Upper lobe of left lung (tissue), 6 donors: Measurements from ENCODE around the gene NFAT5. TPM values are rescaled to one million over a fixed set of nuclear protein-coding genes. Genes with fewer than 3 reads are reported as not detected.

ENCODE experiments used
- ATAC-seq, 2 donors: fragments of 200-7000 bp; cut with Tn5 transposase; one replicate each; pipeline ENCODE4 v1.9.1; 2022; ENCODE audit warnings: mild to moderate bottlenecking in 2 of 2, moderate library complexity in 2 of 2; ENCODE audit not compliant: low FRiP score in 2 of 2
- DNase-seq, 2 donors: peaks; one replicate each; pipeline ENCODE4 v3.0.0-alpha.2; 2019 to 2020
- H3K27ac ChIP-seq, 4 donors: fragments of 200-600 bp; sonication (generic); one replicate each; pipeline ENCODE4 v1.5.1; 2016 to 2019
- H3K27me3 ChIP-seq, 4 donors: fragments of 200-600 bp; sonication (generic); one replicate each; pipeline ENCODE4 v1.5.1; 2017 to 2019
- H3K36me3 ChIP-seq, 4 donors: fragments of 200-600 bp; sonication (generic); one replicate each; pipeline ENCODE4 v1.5.1; 2016 to 2019
- H3K4me1 ChIP-seq, 4 donors: fragments of 200-600 bp; sonication (generic); one replicate each; pipeline ENCODE4 v1.5.1; 2018 to 2019
- H3K4me3 ChIP-seq, 4 donors: fragments of 200-600 bp; sonication (generic); one replicate each; pipeline ENCODE4 v1.5.1; 2017 to 2019; ENCODE audit warnings: mild to moderate bottlenecking in 2 of 4, moderate library complexity in 1 of 4
- H3K9me3 ChIP-seq, 4 donors: fragments of 200-600 bp; sonication (generic); one replicate each; pipeline ENCODE4 v1.5.1; 2018 to 2019
- CTCF ChIP-seq, 6 experiments: fragments of 450-650 bp in 4 of 6; fragments of 200-600 bp in 2 of 6; sonication (generic) in 2 of 6; IDR thresholded peaks; one replicate each; pipeline ENCODE4 v1.5.1; 2016 to 2019; ENCODE audit warnings: antibody characterized with exemption in 6 of 6
- EP300 ChIP-seq, 4 donors: sonication (generic); formaldehyde crosslinking; IDR thresholded peaks; one replicate each; pipeline ENCODE4 v1.5.1; 2017; ENCODE audit warnings: antibody characterized with exemption in 4 of 4, control low read depth in 2 of 4
- POLR2A ChIP-seq, 4 donors: fragments of 450-650 bp; IDR thresholded peaks; one replicate each; pipeline ENCODE4 v1.5.1; 2016 to 2017; ENCODE audit warnings: antibody characterized with exemption in 4 of 4, mild to moderate bottlenecking in 2 of 4
- POLR2AphosphoS5 ChIP-seq, 2 donors: sonication (generic); formaldehyde crosslinking; IDR thresholded peaks; one replicate each; pipeline ENCODE4 v1.5.1; 2017; ENCODE audit warnings: antibody characterized with exemption in 2 of 2
- WGBS, 2 donors: methylation state at CpG; one replicate each; pipeline ENCODE4 v1.1.5; 2017 to 2018; 5-methylcytosine and 5-hydroxymethylcytosine counted together
- total RNA-seq, 6 donors: library from RNA; depleted of rRNA in 4 of 6; stranded (reverse); fragments of >200 nt in 4 of 6; gene quantifications; one replicate each; pipeline versions ENCODE4 v1.1.0 to v1.2.1, GENCODE V29; 2016 to 2021
- donor health status: DM: no; HTN: no; CAD: no; lungs with moderate emphysema.
- donor health status: DM: no; HTN: yes; CAD: no; lungs with severe emphysema.

The NFAT5 gene
- total RNA-seq, 6 donors from 2014 or later = 36.0 to 80.7 (median 50.4) TPM

GRCh38 chr16:69706975-69707340, 141.2 kb downstream of the NFAT5 start:
- no peaks in the 10 kb centered on the region for H3K27me3 ChIP-seq
- 61 to 78% methylated on average over 2 of the region's 2 CpGs for WGBS, 2 donors
- H3K4me1 ChIP-seq = peaks cover 0 to 5% (median 2%) of the 10 kb centered on the region in 4 donors
- no peak for ATAC-seq
- H3K27ac ChIP-seq = peak overlapping the region in 1 of 4 donors; percentile 17
- peaks cover 0 to 30% (median 5%) of the 10 kb centered on the region in 4 donors for H3K36me3 ChIP-seq
- TF ChIP-seq EP300 (IDR thresholded peaks at IDR 0.05) = no peak
- no peak for TF ChIP-seq POLR2A (IDR thresholded peaks at IDR 0.05)
- TF ChIP-seq POLR2AphosphoS5 (IDR thresholded peaks at IDR 0.05) = no peak
- no peak for TF ChIP-seq CTCF (IDR thresholded peaks at IDR 0.05)
- no peaks in the 10 kb centered on the region for H3K9me3 ChIP-seq
- peak in 1 of 2 donors; percentile 27 for DNase-seq
- H3K4me3 ChIP-seq = no peak overlapping the region

DNA sequence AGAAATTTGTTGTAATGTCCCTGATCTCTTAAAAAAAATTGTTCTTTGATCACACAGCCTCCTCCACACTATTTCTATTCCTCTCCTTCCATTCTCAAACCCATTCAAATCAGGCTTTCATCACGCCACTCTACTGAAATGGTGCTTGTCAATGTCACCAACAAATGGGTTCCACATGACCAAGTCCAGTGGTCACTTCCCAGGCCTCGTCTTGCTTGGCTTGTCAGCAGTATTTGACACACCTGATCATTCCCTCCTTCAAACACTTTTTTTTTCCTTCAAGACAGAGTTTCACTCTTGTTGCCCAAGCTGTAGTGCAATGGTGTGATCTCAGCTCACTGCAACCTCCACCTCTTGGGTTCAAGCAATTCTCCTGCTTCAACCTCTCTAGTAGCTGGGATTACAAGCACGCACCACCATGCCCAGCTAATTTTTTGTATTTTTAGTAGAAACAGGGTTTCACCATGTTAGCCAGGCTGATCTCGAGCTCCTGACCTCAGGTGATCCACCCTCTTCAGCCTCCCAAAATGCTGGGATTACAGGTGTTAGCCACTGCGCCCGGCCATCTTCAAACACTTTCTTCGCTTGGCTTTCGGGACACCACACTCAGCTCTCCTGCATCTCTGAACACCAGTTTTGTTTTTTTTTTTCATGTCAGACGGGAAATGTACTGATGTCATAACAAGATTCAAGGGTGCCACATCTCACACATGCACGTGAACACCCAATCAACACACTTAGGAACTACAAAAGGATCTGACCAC, 142.3 kb downstream of the NFAT5 start:
- no peak for ATAC-seq
- WGBS, 2 donors = 90 to 91% methylated on average over 10 of the region's 10 CpGs
- H3K27me3 ChIP-seq = no peaks in the 10 kb centered on the region
- no peak for DNase-seq
- H3K36me3 ChIP-seq = peaks cover 0 to 41% (median 13%) of the 10 kb centered on the region in 4 donors
- no peaks in the 10 kb centered on the region for H3K9me3 ChIP-seq
- peaks cover 0 to 5% (median 2%) of the 10 kb centered on the region in 4 donors for H3K4me1 ChIP-seq
- H3K4me3 ChIP-seq = no peak overlapping the region
- TF ChIP-seq POLR2A (IDR thresholded peaks at IDR 0.05) (no peak), EP300 (IDR thresholded peaks at IDR 0.05) (no peak), CTCF (IDR thresholded peaks at IDR 0.05) (no peak), POLR2AphosphoS5 (IDR thresholded peaks at IDR 0.05) (no peak)
- H3K27ac ChIP-seq = no peak overlapping the region

DNA sequence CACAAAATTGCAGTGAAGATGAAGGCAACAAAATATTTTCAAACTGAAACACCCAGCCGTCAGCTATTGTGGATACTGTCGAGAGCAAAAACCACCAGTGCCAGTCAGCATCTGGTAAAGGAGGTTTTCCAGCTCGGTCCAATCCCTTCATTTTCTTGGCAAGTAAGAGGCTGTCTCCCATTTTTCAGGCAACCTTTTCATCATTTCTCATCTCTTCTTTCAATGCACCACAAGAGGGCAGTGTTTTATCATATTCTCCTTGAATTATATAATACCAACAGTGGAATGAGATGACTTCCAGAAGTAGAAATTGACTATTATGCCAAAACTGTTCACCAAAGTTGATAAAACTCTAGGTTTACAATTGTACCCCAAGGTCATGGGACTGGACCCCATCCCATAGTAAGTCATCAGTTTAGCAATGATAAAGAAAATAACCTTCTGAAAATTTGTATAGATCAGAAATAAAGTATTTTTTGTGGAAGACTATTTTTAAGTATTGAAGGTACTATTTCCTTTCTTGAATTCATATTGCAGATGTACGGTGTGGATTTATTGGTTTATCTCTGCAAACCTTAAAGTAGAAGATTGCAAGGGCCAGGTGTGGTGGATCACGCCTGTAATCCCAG, 143.8 kb downstream of the NFAT5 start:
- Histone ChIP-seq H3K27ac (peak overlapping the region in 1 of 4 donors; percentile 2), H3K4me1 (peaks cover 0 to 5% (median 2%) of the 10 kb centered on the region in 4 donors), H3K4me3 (no peak overlapping the region), H3K9me3 (no peaks in the 10 kb centered on the region), H3K27me3 (no peaks in the 10 kb centered on the region), H3K36me3 (peaks cover 0 to 42% (median 16%) of the 10 kb centered on the region in 4 donors)
- DNase-seq (no peak), ATAC-seq (peak in 1 of 2 donors; percentile 78)
- no peak for TF ChIP-seq POLR2AphosphoS5 (IDR thresholded peaks at IDR 0.05)
- peak; percentile 42 to 77 (median 64) for TF ChIP-seq CTCF (IDR thresholded peaks at IDR 0.05)
- 51 to 52% methylated on average over 5 of the region's 5 CpGs for WGBS, 2 donors

GRCh38 chr16:69711115-69711740, 145.5 kb downstream of the NFAT5 start:
- DNase-seq (peak in 1 of 2 donors; percentile 76), ATAC-seq (peak in 1 of 2 donors; percentile 19)
- Histone ChIP-seq H3K27me3 (no peaks in the 10 kb centered on the region), H3K9me3 (no peaks in the 10 kb centered on the region), H3K4me1 (peaks cover 0 to 5% (median 1%) of the 10 kb centered on the region in 4 donors), H3K36me3 (peaks cover 0 to 55% (median 25%) of the 10 kb centered on the region in 4 donors), H3K4me3 (no peak overlapping the region), H3K27ac (no peak overlapping the region)
- TF ChIP-seq CTCF (IDR thresholded peaks at IDR 0.05) (no peak), POLR2A (IDR thresholded peaks at IDR 0.05) (no peak), EP300 (IDR thresholded peaks at IDR 0.05) (no peak), POLR2AphosphoS5 (IDR thresholded peaks at IDR 0.05) (no peak)
- 66 to 73% methylated on average over 12 of the region's 12 CpGs for WGBS, 2 donors
